Activated CD4-positive, alpha-beta T cell treated with anti-CD3 and anti-CD28 coated beads for 24 hours (primary cell): ENCODE data around the gene CDC25A.

Experiments used
- DNase-seq, 2 donors: peaks; one replicate each; pipeline ENCODE4 v3.0.0-alpha.2; 2020; ENCODE audit warnings: low read depth in 2 of 2

CDC25A gene

GRCh38 chr3:48196611-48197010 lies 8.4 kb upstream of the CDC25A start:
- no peak for DNase-seq

- peak in 1 of 2 donors; percentile 18 for DNase-seq
These were observed 6.3 kb upstream of the CDC25A start for GRCh38 chr3:48194446-48195071.

- no peak for DNase-seq
These were observed 2.7 kb upstream of the CDC25A start for GRCh38 chr3:48190911-48191310.

- no peak for DNase-seq
These were observed 1.1 kb upstream of the CDC25A start for GRCh38 chr3:48189321-48189720.

GRCh38 chr3:48187579-48188265 lies 495 bp downstream of the CDC25A start:
- peak in 1 of 2 donors; percentile 28 for DNase-seq

GRCh38 chr3:48187301-48187578 lies 977 bp downstream of the CDC25A start:
- no peak for DNase-seq

GRCh38 chr3:48186631-48187300 lies 1.5 kb downstream of the CDC25A start:
- no peak for DNase-seq

- no peak for DNase-seq
These were observed 3.1 kb downstream of the CDC25A start for GRCh38 chr3:48185129-48185528.

- no peak for DNase-seq
These were observed 3.9 kb downstream of the CDC25A start for GRCh38 chr3:48184299-48184698.

GRCh38 chr3:48180531-48181253 lies 7.5 kb downstream of the CDC25A start:
- DNase-seq: no peak

GRCh38 chr3:48180021-48180420 lies 8.2 kb downstream of the CDC25A start:
- no peak for DNase-seq

- no peak for DNase-seq
These were observed 10.1 kb downstream of the CDC25A start for GRCh38 chr3:48178072-48178471.

GRCh38 chr3:48157950-48158376 lies 30.3 kb downstream of the CDC25A start:
- peak; percentile 29 to 31 for DNase-seq

- no peak for DNase-seq
These were observed 30.9 kb downstream of the CDC25A start for GRCh38 chr3:48157202-48157840.

- no peak for DNase-seq
These were observed 32.1 kb downstream of the CDC25A start for GRCh38 chr3:48156163-48156562.

GRCh38 chr3:48155122-48155521 lies 33.1 kb downstream of the CDC25A start:
- DNase-seq: no peak

- no peak for DNase-seq
These were observed 36.3 kb downstream of the CDC25A start for GRCh38 chr3:48151807-48152427.

- DNase-seq: peak; percentile 29 to 33
These were observed 37.0 kb downstream of the CDC25A start for GRCh38 chr3:48151058-48151806.

- DNase-seq: no peak
These were observed 44.2 kb downstream of the CDC25A start for GRCh38 chr3:48143992-48144391.

- no peak for DNase-seq
These were observed 44.6 kb downstream of the CDC25A start for GRCh38 chr3:48143567-48143966.

- no peak for DNase-seq
These were observed 45.8 kb downstream of the CDC25A start for GRCh38 chr3:48142316-48142870.
